ENCODE data around the gene INTS1. TPM values are rescaled to one million over a fixed set of nuclear protein-coding genes. Genes with fewer than 3 reads are reported as not detected.

The INTS1 gene
- total and polyA plus RNA-seq, 2 experiments from 2014 or later, result 35.1 to 111 TPM

DNA sequence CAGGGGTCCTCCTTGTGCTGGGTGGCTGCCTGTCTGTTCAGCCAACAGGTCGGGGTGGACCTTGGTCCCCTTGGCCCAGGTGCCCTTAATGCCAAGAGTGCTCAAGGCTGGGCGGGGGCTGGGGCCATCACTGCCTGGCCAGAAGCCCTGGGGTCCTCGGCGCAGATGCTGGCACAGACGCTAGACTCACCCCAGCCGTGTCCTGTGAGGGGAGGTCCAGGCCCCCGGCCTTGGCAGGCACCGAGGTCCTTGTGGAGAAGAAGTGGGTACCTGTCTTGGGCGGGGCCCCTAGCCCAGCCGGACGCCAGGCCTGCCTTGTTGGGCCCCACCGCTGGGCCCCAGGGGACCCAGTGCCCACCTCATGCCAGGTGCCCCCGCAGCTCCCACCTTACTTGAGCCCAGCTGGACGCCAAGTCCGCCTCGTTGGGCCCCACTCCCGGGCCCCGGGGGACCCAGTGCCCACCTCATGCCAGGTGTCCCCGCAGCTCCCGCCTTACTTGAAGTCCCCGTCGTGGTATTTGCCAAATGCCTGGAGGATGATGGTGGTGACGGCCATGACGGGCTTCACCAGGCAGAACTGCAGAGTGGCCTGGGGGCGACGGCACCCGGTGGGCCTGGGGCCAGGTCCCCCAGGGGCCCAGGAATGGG is 45.3 kb upstream of the INTS1 start:
- Mint-ChIP-seq H3K27me3 (ENCODE audit: insufficient read depth, low read depth, poor library complexity) (peaks cover 3% of the 10 kb centered on the region), H3K4me1 (peaks cover 2% of the 10 kb centered on the region; the same call in 1 of the 3 replicates), H3K4me3 (no peak overlapping the region), H3K36me3 (ENCODE audit: low read depth) (no peaks in the 10 kb centered on the region), H3K27ac (no peak overlapping the region), H3K9me3 (no peaks in the 10 kb centered on the region)
- DNase-seq (ENCODE audit: low spot score), result no peak
- TF ChIP-seq CTCF (conservative IDR thresholded peaks at IDR 0.05; ENCODE audit: low read depth in 2 of 2) (no peak), NANOG (IDR thresholded peaks at IDR 0.05; ENCODE audit: borderline replicate concordance) (no peak), REST (IDR thresholded peaks at IDR 0.05; ENCODE audit: unreplicated experiment) (no peak), POLR2AphosphoS5 (IDR thresholded peaks at IDR 0.05; ENCODE audit: low read depth) (no peak)
- Histone ChIP-seq H3K4me2 (no peak overlapping the region), H3K4me1 (ENCODE audit: insufficient read depth) (no peaks in the 10 kb centered on the region), H3K36me3 (ENCODE audit: insufficient read depth) (no peaks in the 10 kb centered on the region), H3K27me3 (ENCODE audit: insufficient read depth) (no peaks in the 10 kb centered on the region), H2AFZ (no peak overlapping the region), H3K79me2 (replicated peaks; ENCODE audit: insufficient read depth) (no peaks in the 10 kb centered on the region), H3F3A (replicated peaks; ENCODE audit: low read depth) (no peaks in the 10 kb centered on the region), H3K4me3 (no peak overlapping the region), H4K20me1 (replicated peaks; ENCODE audit: insufficient read depth) (no peaks in the 10 kb centered on the region), H3K9me2 (ENCODE audit: insufficient read depth) (no peaks in the 10 kb centered on the region), H3K27ac (ENCODE audit: low read depth) (no peak overlapping the region)
- ATAC-seq, result no peak

DNA sequence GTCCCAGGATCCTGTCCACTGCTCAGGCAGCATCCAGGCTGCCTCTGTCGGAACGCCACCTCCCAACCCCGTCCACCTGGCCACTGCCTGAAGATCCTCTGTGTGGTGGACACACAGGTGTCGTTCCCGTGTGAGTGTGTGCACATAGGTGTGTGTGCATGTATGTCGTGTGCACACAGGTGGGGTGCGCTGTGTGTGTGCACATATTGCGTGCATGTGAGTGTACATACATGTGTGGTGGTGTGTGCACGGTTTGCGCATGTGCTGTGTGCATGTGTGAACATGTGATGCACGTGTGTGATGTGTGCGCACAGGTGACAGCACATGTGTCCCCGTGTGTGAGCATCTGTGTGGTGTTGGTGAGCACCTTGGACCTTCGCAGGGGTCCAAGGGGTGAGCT is 44.8 kb upstream of the INTS1 start:
- H3K9me3 Mint-ChIP-seq, result no peaks in the 10 kb centered on the region
- no peaks in the 10 kb centered on the region for H3K9me2 ChIP-seq (ENCODE audit: insufficient read depth)
- TF ChIP-seq STAT1 (IDR thresholded peaks at IDR 0.05; ENCODE audit: unreplicated experiment) (no peak), NANOG (IDR thresholded peaks at IDR 0.05; ENCODE audit: borderline replicate concordance) (no peak), CREB1 (CRISPR knock-in tag; IDR thresholded peaks at IDR 0.05; ENCODE audit: low read depth) (no peak), ZNF114 (CRISPR knock-in tag; IDR thresholded peaks at IDR 0.05) (no peak), ZNF331 (CRISPR knock-in tag; IDR thresholded peaks at IDR 0.05; ENCODE audit: low read depth) (no peak), CTCF (conservative IDR thresholded peaks at IDR 0.05; ENCODE audit: low read depth in 2 of 2) (no peak), REST (IDR thresholded peaks at IDR 0.05; ENCODE audit: unreplicated experiment) (no peak)
- TF ChIP-seq, protein P1, sequence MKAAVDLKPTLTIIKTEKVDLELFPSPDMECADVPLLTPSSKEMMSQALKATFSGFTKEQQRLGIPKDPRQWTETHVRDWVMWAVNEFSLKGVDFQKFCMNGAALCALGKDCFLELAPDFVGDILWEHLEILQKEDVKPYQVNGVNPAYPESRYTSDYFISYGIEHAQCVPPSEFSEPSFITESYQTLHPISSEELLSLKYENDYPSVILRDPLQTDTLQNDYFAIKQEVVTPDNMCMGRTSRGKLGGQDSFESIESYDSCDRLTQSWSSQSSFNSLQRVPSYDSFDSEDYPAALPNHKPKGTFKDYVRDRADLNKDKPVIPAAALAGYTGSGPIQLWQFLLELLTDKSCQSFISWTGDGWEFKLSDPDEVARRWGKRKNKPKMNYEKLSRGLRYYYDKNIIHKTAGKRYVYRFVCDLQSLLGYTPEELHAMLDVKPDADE (IDR thresholded peaks at IDR 0.05), result no peak

More for the DNA sequence above, 44.8 kb upstream of the INTS1 start:
- H3K27me3 ChIP-seq (ENCODE audit: insufficient read depth), result no peaks in the 10 kb centered on the region
- Mint-ChIP-seq H3K27ac (no peak overlapping the region; the same call in 1 of the 2 replicates), H3K36me3 (ENCODE audit: low read depth) (no peaks in the 10 kb centered on the region), H3K4me1 (peaks cover 2% of the 10 kb centered on the region; the same call in 1 of the 3 replicates), H3K27me3 (ENCODE audit: insufficient read depth, low read depth, poor library complexity) (peaks cover 2% of the 10 kb centered on the region), H3K4me3 (no peak overlapping the region)
- H3K4me3 ChIP-seq, result no peak overlapping the region
- ATAC-seq (no peak), DNase-seq (ENCODE audit: low spot score) (no peak)
- no peak overlapping the region for H3K4me2 ChIP-seq
- no peaks in the 10 kb centered on the region for H3F3A ChIP-seq (replicated peaks; ENCODE audit: low read depth)
- H3K27ac ChIP-seq (ENCODE audit: low read depth), result no peak overlapping the region
- H3K36me3 ChIP-seq (ENCODE audit: insufficient read depth), result no peaks in the 10 kb centered on the region
- H2AFZ ChIP-seq, result no peak overlapping the region
- no peaks in the 10 kb centered on the region for H4K20me1 ChIP-seq (replicated peaks; ENCODE audit: insufficient read depth)
- H3K79me2 ChIP-seq (replicated peaks; ENCODE audit: insufficient read depth), result no peaks in the 10 kb centered on the region
- H3K4me1 ChIP-seq (ENCODE audit: insufficient read depth), result no peaks in the 10 kb centered on the region

All from GM23338 (cell line).